C4-2B (cell line): ENCODE results near the gene KDSR.

Experiments used
- ZFX ChIP-seq: fragments of 450-650 bp; IDR thresholded peaks from 2 replicates; pipeline ENCODE4 v1.6.1; 2017
- TF ChIP-seq, protein P1 (sequence below): fragments of 450-650 bp; conservative IDR thresholded peaks from 2 replicates; pipeline ENCODE4 v1.5.1; 2017; ENCODE audit warnings: mild to moderate bottlenecking

DNA sequence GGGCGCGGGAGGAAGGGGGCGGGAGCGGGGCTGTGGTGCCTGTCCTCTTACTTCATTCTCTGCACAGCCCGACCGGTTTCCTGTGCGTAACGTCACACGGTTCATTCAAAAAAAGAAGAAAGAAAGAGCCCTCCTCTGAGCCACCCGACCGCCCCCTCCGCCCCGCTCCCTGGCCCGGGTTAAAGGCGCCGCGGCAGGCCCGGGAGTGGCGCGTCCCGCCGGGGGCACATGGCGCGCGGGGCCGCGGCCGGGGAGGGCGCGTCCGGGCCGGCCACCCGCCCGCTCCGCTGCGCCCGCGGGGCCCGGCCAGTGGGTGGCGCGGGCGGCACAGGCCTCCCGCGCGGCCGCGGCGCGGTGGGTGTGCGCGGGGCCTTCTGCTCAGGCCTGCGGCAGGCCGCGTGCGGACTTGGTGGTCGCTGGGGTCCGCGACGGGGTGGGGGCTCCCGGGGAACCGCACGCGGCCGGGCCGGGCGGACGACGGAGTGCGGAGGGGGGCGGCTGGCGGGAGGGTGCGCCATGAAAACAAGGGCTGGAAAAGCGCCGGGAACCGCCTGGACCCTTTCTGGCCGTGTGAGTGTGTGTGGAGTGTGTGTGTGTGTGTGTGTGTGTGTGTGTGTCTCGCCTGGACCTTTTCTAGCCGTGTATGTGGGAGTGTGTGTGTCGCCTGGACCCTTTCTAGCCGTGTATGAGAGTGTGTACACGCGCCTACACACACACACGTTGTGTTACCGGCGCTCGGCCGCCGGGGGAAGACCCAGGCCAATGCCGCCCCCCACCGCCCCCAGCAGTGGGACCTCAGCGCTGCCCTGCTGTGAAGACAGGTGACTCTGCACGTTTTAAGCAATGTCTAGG is 46.7 kb downstream of the KDSR start:
- TF ChIP-seq, protein P1, sequence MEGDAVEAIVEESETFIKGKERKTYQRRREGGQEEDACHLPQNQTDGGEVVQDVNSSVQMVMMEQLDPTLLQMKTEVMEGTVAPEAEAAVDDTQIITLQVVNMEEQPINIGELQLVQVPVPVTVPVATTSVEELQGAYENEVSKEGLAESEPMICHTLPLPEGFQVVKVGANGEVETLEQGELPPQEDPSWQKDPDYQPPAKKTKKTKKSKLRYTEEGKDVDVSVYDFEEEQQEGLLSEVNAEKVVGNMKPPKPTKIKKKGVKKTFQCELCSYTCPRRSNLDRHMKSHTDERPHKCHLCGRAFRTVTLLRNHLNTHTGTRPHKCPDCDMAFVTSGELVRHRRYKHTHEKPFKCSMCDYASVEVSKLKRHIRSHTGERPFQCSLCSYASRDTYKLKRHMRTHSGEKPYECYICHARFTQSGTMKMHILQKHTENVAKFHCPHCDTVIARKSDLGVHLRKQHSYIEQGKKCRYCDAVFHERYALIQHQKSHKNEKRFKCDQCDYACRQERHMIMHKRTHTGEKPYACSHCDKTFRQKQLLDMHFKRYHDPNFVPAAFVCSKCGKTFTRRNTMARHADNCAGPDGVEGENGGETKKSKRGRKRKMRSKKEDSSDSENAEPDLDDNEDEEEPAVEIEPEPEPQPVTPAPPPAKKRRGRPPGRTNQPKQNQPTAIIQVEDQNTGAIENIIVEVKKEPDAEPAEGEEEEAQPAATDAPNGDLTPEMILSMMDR: peak; percentile 72
- TF ChIP-seq ZFX: peak; percentile 71
